ENCODE results near the gene KCNAB1.

DNA sequence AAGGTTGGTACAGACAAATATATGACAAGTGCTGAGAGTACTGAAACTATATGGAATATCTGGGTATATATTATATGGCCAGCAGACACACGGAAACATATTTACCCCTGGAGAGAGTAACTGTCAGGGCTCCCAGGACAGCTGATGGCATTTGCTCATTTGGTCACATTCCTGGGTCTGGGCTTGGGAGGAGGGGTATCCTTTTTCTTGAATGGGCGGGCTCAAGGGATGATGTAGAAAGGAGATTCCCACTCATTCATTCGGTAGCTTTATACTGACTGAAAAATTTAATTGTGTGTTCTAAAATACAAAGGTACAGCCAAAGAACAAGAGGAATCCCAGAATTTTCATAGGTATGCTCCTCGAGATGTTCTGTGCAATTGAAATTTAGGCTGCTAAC, 131.0 kb downstream of the KCNAB1 start:
- TF ChIP-seq, protein P1, sequence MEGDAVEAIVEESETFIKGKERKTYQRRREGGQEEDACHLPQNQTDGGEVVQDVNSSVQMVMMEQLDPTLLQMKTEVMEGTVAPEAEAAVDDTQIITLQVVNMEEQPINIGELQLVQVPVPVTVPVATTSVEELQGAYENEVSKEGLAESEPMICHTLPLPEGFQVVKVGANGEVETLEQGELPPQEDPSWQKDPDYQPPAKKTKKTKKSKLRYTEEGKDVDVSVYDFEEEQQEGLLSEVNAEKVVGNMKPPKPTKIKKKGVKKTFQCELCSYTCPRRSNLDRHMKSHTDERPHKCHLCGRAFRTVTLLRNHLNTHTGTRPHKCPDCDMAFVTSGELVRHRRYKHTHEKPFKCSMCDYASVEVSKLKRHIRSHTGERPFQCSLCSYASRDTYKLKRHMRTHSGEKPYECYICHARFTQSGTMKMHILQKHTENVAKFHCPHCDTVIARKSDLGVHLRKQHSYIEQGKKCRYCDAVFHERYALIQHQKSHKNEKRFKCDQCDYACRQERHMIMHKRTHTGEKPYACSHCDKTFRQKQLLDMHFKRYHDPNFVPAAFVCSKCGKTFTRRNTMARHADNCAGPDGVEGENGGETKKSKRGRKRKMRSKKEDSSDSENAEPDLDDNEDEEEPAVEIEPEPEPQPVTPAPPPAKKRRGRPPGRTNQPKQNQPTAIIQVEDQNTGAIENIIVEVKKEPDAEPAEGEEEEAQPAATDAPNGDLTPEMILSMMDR (conservative IDR thresholded peaks at IDR 0.05): no peak
- TF ChIP-seq EZH2 (IDR thresholded peaks at IDR 0.05; ENCODE audit: low read depth): no peak

All from PC-9 (cell line).